ENCODE results near the gene CDHR3. TPM values are rescaled to one million over a fixed set of nuclear protein-coding genes. Genes with fewer than 3 reads are reported as not detected.

CDHR3 gene
- total RNA-seq, 2 donors from 2014 or later, result 0.79 TPM; not detected in 1

GRCh38 chr7:106063024-106063423, 100.0 kb downstream of the CDHR3 start:
- Histone ChIP-seq H3K27ac (no peak overlapping the region), H3K36me3 (no peaks in the 10 kb centered on the region), H3K4me1 (peaks cover 0 to 23% of the 10 kb centered on the region in 2 donors), H3K27me3 (no peaks in the 10 kb centered on the region), H3K9me3 (no peaks in the 10 kb centered on the region), H3K4me3 (no peak overlapping the region)
- DNase-seq (ENCODE audit: low spot score), result peak; percentile 18
- TF ChIP-seq, protein P1, sequence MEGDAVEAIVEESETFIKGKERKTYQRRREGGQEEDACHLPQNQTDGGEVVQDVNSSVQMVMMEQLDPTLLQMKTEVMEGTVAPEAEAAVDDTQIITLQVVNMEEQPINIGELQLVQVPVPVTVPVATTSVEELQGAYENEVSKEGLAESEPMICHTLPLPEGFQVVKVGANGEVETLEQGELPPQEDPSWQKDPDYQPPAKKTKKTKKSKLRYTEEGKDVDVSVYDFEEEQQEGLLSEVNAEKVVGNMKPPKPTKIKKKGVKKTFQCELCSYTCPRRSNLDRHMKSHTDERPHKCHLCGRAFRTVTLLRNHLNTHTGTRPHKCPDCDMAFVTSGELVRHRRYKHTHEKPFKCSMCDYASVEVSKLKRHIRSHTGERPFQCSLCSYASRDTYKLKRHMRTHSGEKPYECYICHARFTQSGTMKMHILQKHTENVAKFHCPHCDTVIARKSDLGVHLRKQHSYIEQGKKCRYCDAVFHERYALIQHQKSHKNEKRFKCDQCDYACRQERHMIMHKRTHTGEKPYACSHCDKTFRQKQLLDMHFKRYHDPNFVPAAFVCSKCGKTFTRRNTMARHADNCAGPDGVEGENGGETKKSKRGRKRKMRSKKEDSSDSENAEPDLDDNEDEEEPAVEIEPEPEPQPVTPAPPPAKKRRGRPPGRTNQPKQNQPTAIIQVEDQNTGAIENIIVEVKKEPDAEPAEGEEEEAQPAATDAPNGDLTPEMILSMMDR (IDR thresholded peaks at IDR 0.05), result no peak

- no peaks in the 10 kb centered on the region for H3K27me3 ChIP-seq
- TF ChIP-seq, protein P1 (IDR thresholded peaks at IDR 0.05), result no peak
- no peaks in the 10 kb centered on the region for H3K9me3 ChIP-seq
- no peaks in the 10 kb centered on the region for H3K36me3 ChIP-seq
- H3K4me1 ChIP-seq, result peaks cover 0 to 26% of the 10 kb centered on the region in 2 donors
- DNase-seq (ENCODE audit: low spot score), result peak; percentile 46
- no peak overlapping the region for H3K27ac ChIP-seq
- no peak overlapping the region for H3K4me3 ChIP-seq
These were observed 100.6 kb downstream of the CDHR3 start for GRCh38 chr7:106063692-106064091.

- DNase-seq (ENCODE audit: low spot score), result peak; percentile 54
- H3K4me1 ChIP-seq, result peaks cover 0 to 32% of the 10 kb centered on the region in 2 donors
- no peak overlapping the region for H3K4me3 ChIP-seq
- no peaks in the 10 kb centered on the region for H3K27me3 ChIP-seq
- H3K9me3 ChIP-seq, result no peaks in the 10 kb centered on the region
- TF ChIP-seq, protein P1 (IDR thresholded peaks at IDR 0.05), result no peak
- H3K36me3 ChIP-seq, result no peaks in the 10 kb centered on the region
- peak overlapping the region; percentile 79 to 89 for H3K27ac ChIP-seq
These were observed 101.3 kb downstream of the CDHR3 start for GRCh38 chr7:106064316-106064715.

DNA sequence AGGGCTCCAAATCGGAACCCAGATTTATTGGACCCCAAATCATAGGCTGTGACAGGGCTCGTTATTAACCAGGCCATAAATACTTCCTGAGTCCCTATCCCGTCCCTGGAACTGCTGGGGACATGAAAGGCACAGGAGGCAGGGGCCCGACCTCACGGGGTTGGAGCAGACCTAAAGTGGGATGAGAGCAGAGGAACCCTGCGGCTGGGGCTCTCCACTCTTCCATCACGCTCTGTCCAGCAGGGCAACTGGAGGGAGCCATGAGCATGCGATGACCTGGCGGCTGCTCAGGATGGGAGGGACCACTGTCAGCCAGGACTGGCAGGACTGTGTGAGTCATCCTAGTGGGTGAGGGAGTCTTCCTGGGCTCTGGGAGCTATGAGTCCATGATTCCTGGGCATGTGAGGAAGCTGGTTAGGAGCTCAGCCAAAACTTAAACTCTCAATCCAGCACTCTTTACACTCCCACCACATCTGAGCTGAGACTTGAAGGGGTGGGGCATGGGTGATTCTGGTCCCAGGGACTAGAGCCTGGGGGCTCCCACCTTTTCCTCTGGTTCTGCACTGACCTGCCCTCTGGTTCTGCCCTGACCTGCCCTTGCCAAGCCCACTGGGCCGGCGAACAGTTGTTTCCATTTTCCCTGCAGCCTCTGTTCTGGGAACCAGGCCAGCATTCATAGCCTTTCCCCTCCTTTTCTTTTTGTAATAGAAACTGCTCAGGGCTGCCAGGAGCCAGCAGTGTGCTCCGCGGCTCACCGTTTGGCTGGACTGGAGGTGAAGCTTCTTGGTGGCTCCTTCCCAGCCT, 101.9 kb downstream of the CDHR3 start:
- DNase-seq (ENCODE audit: low spot score), result peak; percentile 84
- Histone ChIP-seq H3K36me3 (no peaks in the 10 kb centered on the region), H3K4me1 (peaks cover 0 to 37% of the 10 kb centered on the region in 2 donors), H3K27me3 (no peaks in the 10 kb centered on the region), H3K4me3 (peak overlapping the region; percentile 8 to 37), H3K27ac (peak overlapping the region; percentile 79 to 89), H3K9me3 (no peaks in the 10 kb centered on the region)
- TF ChIP-seq, protein P1 (IDR thresholded peaks at IDR 0.05), result peak in 1 of 2 donors; percentile 26

DNA sequence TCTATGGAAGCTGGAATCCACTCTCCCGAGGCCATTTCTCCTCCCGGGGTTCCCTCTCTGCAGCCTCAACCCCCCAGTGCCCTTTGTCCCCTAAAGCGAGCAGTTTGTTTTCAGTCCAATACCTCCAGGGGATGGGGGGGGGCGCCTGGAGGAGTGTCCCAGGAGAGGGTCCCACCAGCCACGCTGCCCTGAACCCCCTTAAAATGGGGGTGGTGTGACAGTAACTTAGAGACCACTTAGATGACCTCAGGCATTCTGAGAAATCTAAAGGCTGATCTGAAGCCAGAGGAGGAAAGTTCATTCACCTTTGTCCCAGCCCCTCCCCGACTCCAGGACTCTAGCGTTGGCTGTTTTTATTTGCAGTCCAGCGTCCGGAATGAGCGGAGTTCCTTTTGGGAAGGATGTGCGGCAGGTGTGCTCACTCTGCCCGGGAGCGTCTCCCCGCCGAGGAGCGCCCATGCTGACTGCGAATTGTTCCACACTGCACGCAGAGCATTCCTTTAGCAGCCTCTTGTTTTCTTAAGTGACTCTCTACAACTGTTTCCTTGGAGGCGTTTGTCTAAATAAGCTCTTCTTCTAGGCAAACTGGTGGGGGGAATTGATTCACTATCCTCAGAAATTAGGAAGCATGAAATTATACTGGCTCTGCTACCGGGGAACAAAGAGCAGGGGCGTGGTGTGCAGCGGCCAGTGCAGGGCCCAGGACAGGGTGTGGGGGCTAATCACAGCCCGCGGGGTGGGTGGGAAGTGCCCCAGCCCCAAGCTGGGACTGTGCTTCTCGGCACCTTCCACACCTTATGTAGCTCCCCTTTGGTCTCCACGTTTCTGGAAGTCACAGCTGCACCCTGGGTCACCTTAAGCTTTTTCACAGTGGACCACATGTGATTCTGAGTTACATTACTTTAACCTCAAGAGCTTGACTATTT, 102.8 kb downstream of the CDHR3 start:
- no peaks in the 10 kb centered on the region for H3K36me3 ChIP-seq
- no peaks in the 10 kb centered on the region for H3K9me3 ChIP-seq
- H3K4me3 ChIP-seq, result peak overlapping the region; percentile 8 to 37
- H3K27ac ChIP-seq, result peak overlapping the region; percentile 79 to 89
- H3K27me3 ChIP-seq, result no peaks in the 10 kb centered on the region
- TF ChIP-seq, protein P1 (IDR thresholded peaks at IDR 0.05), result no peak
- peaks cover 0 to 46% of the 10 kb centered on the region in 2 donors for H3K4me1 ChIP-seq
- DNase-seq (ENCODE audit: low spot score), result no peak

Data from right atrium auricular region (tissue), 2 donors.